ENCODE data around the gene SP2.

GRCh38 chr17:47975189-47975822 lies 79.3 kb downstream of the SP2 start:
- no peak for TF ChIP-seq CTCF (IDR thresholded peaks at IDR 0.05)
- no peak for TF ChIP-seq POLR2A (IDR thresholded peaks at IDR 0.05)

Measured in thyroid gland (tissue), 4 donors.